Small intestine (tissue), 7 donors: ENCODE measurements around the gene MALRD1. TPM values are rescaled to one million over a fixed set of nuclear protein-coding genes. Genes with fewer than 3 reads are reported as not detected.

ENCODE experiments used
- DNase-seq, 2 donors: peaks; one replicate each; pipeline versions ENCODE4 v3.0.0 to v3.0.0-alpha.2; 2013
- FAIRE-seq: peaks from 2 replicates; lab custom pipeline; 2012; peaks lifted over from hg19 to GRCh38; lab: Jason Lieb, UNC
- H3K27ac ChIP-seq, 3 donors: one replicate each; pipeline ENCODE4 v1.5.1; 2013; ENCODE audit warnings: low read length in 2 of 3, mild to moderate bottlenecking in 2 of 3, control low read depth in 1 of 3, inconsistent platforms in 1 of 3, low read depth in 1 of 3, moderate library complexity in 1 of 3
- H3K27me3 ChIP-seq, 3 donors: one replicate each; pipeline ENCODE4 v1.6.1; 2013; ENCODE audit warnings: low read length in 3 of 3, inconsistent platforms in 1 of 3; ENCODE audit not compliant: control insufficient read depth in 3 of 3, insufficient read depth in 3 of 3
- H3K36me3 ChIP-seq, 3 donors: one replicate each; pipeline ENCODE4 v1.6.1; 2013; ENCODE audit warnings: low read length in 3 of 3, inconsistent platforms in 1 of 3, low read depth in 1 of 3, mild to moderate bottlenecking in 1 of 3, moderate library complexity in 1 of 3; ENCODE audit not compliant: control insufficient read depth in 3 of 3, insufficient read depth in 2 of 3
- H3K4me1 ChIP-seq, 3 donors: one replicate each; pipeline ENCODE4 v1.6.1; 2013; ENCODE audit warnings: low read length in 2 of 3, inconsistent platforms in 1 of 3, low read depth in 1 of 3, mild to moderate bottlenecking in 1 of 3, moderate library complexity in 1 of 3; ENCODE audit not compliant: control insufficient read depth in 3 of 3, insufficient read depth in 2 of 3
- H3K4me3 ChIP-seq, 3 donors: one replicate each; pipeline ENCODE4 v1.5.1; 2013; ENCODE audit warnings: low read length in 3 of 3, control low read depth in 1 of 3, inconsistent platforms in 1 of 3, low read depth in 1 of 3, mild to moderate bottlenecking in 1 of 3, moderate library complexity in 1 of 3
- H3K9me3 ChIP-seq, 2 donors: one replicate each; pipeline ENCODE4 v1.6.1; 2013; ENCODE audit warnings: low read depth in 1 of 2, low read length in 1 of 2; ENCODE audit not compliant: control insufficient read depth in 2 of 2, insufficient read depth in 1 of 2
- WGBS, 3 donors: extraction: QIAGEN DNeasy Blood & Tissue Kit; methylation state at CpG; one replicate each; pipeline ENCODE4 v1.1.7; 2013; 5-methylcytosine and 5-hydroxymethylcytosine counted together
- polyA plus RNA-seq, 4 donors: library from polyadenylated mRNA; stranded (reverse) in 3 of 4; unstranded in 1 of 4; fragments of 200-250 nt in 3 of 4; fragments of 120-200 nt in 1 of 4; gene quantifications; one replicate each; pipeline versions ENCODE4 v1.2.1 to v1.2.3, GENCODE V29; 2013
- donor health status: healthy with polysubstance abuse.
- donor health status: control.
- donor health status: control.
- donor health status: Bipolar disorder and iron deficiency.
- donor health status: healthy.

The MALRD1 gene
- polyA plus RNA-seq, 4 donors, result 21.2 to 201 (median 35.0) TPM

GRCh38 chr10:19158358-19158757 is 109.8 kb downstream of the MALRD1 start:
- H3K4me1 ChIP-seq, result no peaks in the 10 kb centered on the region
- H3K27ac ChIP-seq, result no peak overlapping the region
- DNase-seq (peak in 1 of 2 donors; percentile 7), FAIRE-seq (no peak)
- H3K9me3 ChIP-seq, result no peaks in the 10 kb centered on the region
- no peak overlapping the region for H3K4me3 ChIP-seq
- no peaks in the 10 kb centered on the region for H3K27me3 ChIP-seq
- 7 to 38% (median 30%) methylated on average over 2 of the region's 2 CpGs for WGBS, 3 donors
- peaks cover 0 to 11% (median 9%) of the 10 kb centered on the region in 3 donors for H3K36me3 ChIP-seq

- Histone ChIP-seq H3K27me3 (no peaks in the 10 kb centered on the region), H3K4me3 (no peak overlapping the region), H3K9me3 (no peaks in the 10 kb centered on the region), H3K4me1 (no peaks in the 10 kb centered on the region), H3K27ac (no peak overlapping the region), H3K36me3 (peaks cover 0 to 9% (median 7%) of the 10 kb centered on the region in 3 donors)
- DNase-seq (peak in 1 of 2 donors; percentile 6), FAIRE-seq (no peak)
- 19 to 60% (median 34%) methylated on average over 3 of the region's 3 CpGs for WGBS, 3 donors
Observed at GRCh38 chr10:19158870-19159269, 110.3 kb downstream of the MALRD1 start.

DNA sequence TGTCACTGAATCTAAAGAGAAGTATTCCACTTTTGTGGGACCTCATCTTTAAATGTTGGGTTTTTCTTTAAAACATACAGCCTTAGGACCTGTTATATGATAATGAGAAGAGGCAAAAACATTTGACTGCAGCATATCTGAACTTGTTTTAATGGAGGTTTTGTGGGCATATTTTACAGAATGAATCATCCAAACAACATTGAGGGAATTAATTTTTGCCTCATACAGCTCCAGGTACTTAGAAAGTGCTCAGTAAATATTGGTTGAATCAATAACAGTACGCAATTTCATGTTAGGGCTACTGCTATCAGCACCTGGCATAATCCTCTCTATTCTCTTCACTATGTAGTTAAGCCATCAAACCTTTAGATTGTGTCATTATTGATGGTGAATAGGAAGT is 115.9 kb downstream of the MALRD1 start:
- WGBS, 3 donors, result 73 to 86% (median 76%) methylated on average over 1 of the region's 1 CpG
- no peak overlapping the region for H3K27ac ChIP-seq
- no peak overlapping the region for H3K4me3 ChIP-seq
- FAIRE-seq, result no peak
- no peaks in the 10 kb centered on the region for H3K9me3 ChIP-seq
- H3K27me3 ChIP-seq, result no peaks in the 10 kb centered on the region
- peaks cover 0 to 11% (median 8%) of the 10 kb centered on the region in 3 donors for H3K36me3 ChIP-seq
- H3K4me1 ChIP-seq, result no peaks in the 10 kb centered on the region
- no peak for DNase-seq

DNA sequence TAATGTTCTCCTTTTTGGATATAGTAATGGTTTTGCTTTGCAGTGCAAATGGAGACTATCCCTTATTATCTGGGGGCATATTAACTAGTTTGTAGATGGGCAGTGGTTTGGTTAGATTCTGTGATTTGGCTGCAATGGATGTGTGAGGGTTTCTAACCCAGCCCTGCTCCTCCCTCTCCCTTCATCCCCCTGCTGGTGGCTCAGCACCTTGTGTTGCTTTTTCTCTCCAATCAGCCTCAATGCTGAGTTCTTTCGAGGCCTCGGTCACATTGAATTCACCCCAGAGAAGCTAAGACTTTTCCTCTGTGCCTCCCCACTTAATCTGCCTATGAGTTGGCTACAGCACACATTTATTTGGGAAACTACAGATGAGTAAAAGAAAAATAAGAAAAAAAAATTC is 120.0 kb downstream of the MALRD1 start:
- Histone ChIP-seq H3K4me3 (no peak overlapping the region), H3K27me3 (no peaks in the 10 kb centered on the region), H3K27ac (no peak overlapping the region), H3K4me1 (no peaks in the 10 kb centered on the region), H3K36me3 (peaks cover 0 to 8% (median 6%) of the 10 kb centered on the region in 3 donors), H3K9me3 (no peaks in the 10 kb centered on the region)
- peak in 1 of 2 donors; percentile 24 for DNase-seq
- 65 to 89% (median 84%) methylated on average over 2 of the region's 2 CpGs for WGBS, 3 donors
- no peak for FAIRE-seq

GRCh38 chr10:19169041-19169440 is 120.4 kb downstream of the MALRD1 start:
- WGBS, 3 donors, result 64 to 80% (median 78%) methylated on average over 2 of the region's 2 CpGs
- H3K36me3 ChIP-seq, result peaks cover 0 to 8% (median 6%) of the 10 kb centered on the region in 3 donors
- H3K27me3 ChIP-seq, result no peaks in the 10 kb centered on the region
- H3K9me3 ChIP-seq, result no peaks in the 10 kb centered on the region
- no peak for FAIRE-seq
- no peak overlapping the region for H3K4me3 ChIP-seq
- H3K27ac ChIP-seq, result no peak overlapping the region
- DNase-seq, result no peak
- no peaks in the 10 kb centered on the region for H3K4me1 ChIP-seq

- no peaks in the 10 kb centered on the region for H3K4me1 ChIP-seq
- H3K27me3 ChIP-seq, result no peaks in the 10 kb centered on the region
- peaks cover 0 to 6% (median 6%) of the 10 kb centered on the region in 3 donors for H3K36me3 ChIP-seq
- FAIRE-seq, result no peak
- DNase-seq, result peak in 1 of 2 donors; percentile 6
- 50 to 58% (median 55%) methylated on average over 2 of the region's 2 CpGs for WGBS, 3 donors
- no peak overlapping the region for H3K4me3 ChIP-seq
- H3K9me3 ChIP-seq, result no peaks in the 10 kb centered on the region
- H3K27ac ChIP-seq, result no peak overlapping the region
Observed at GRCh38 chr10:19169684-19170083, 121.1 kb downstream of the MALRD1 start.

DNA sequence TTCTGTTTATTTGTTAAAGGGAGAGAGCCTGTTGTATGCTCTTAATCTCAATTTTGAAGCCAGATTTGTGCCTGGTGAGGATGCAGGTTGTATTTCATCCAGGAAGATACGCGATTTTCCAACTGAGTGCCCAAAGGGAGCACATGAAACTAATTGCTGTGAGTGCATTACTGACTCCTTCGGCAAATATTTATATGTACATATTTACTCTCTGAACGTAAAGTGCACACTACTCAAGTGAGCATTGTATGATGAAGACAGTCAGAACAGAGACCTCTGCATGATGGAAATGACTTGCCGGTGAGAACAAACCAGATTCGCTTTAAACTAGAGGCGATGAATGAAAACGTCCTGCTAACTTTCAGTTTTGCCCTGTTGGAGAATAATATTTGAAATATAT is 130.1 kb downstream of the MALRD1 start:
- no peak for DNase-seq
- Histone ChIP-seq H3K36me3 (peaks cover 0 to 9% (median 6%) of the 10 kb centered on the region in 3 donors), H3K27me3 (no peaks in the 10 kb centered on the region), H3K4me1 (no peaks in the 10 kb centered on the region), H3K27ac (no peak overlapping the region), H3K4me3 (no peak overlapping the region), H3K9me3 (no peaks in the 10 kb centered on the region)
- 80 to 90% (median 87%) methylated on average over 8 of the region's 8 CpGs for WGBS, 3 donors
- no peak for FAIRE-seq

GRCh38 chr10:19184891-19185290 is 136.3 kb downstream of the MALRD1 start:
- 51 to 67% (median 55%) methylated on average over 2 of the region's 2 CpGs for WGBS, 3 donors
- peaks cover 0 to 2% of the 10 kb centered on the region in 2 donors for H3K9me3 ChIP-seq
- no peak for DNase-seq
- H3K27me3 ChIP-seq, result no peaks in the 10 kb centered on the region
- no peak overlapping the region for H3K27ac ChIP-seq
- no peaks in the 10 kb centered on the region for H3K4me1 ChIP-seq
- H3K4me3 ChIP-seq, result no peak overlapping the region
- no peak for FAIRE-seq
- H3K36me3 ChIP-seq, result peaks cover 0 to 4% (median 0%) of the 10 kb centered on the region in 3 donors

DNA sequence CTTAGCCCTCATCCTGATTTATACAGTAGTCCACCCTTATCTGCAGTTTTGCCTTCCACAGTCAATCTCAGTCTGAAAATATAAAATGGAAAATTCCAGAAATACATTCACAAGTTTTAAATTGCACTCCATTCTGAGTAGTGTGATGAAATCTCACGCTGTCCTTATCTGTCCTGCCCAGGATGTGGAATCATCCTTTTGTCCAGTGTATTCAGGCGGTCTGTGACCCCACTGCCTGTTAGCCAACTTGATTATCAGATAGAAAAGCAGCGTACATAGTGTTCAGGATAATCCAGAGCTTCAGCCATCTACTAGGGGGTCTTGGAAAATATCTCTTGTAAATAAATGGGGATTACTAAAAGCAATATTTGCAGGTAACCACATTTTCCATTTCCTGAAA is 146.3 kb downstream of the MALRD1 start:
- H3K27me3 ChIP-seq, result no peaks in the 10 kb centered on the region
- DNase-seq (no peak), FAIRE-seq (no peak)
- H3K4me1 ChIP-seq, result peaks cover 0 to 2% (median 0%) of the 10 kb centered on the region in 3 donors
- whole genome bisulfite sequencing, 3 donors, result 86 to 92% (median 88%) methylated on average over 3 of the region's 3 CpGs
- no peak overlapping the region for H3K27ac ChIP-seq
- H3K4me3 ChIP-seq, result no peak overlapping the region
- peaks cover 0 to 4% (median 0%) of the 10 kb centered on the region in 3 donors for H3K36me3 ChIP-seq
- H3K9me3 ChIP-seq, result no peaks in the 10 kb centered on the region
